ENCODE results near the gene UNK. TPM values are rescaled to one million over a fixed set of nuclear protein-coding genes. Genes with fewer than 3 reads are reported as not detected.

UNK gene
- total RNA-seq, 1 experiment from 2014 or later = 23.6 TPM

DNA sequence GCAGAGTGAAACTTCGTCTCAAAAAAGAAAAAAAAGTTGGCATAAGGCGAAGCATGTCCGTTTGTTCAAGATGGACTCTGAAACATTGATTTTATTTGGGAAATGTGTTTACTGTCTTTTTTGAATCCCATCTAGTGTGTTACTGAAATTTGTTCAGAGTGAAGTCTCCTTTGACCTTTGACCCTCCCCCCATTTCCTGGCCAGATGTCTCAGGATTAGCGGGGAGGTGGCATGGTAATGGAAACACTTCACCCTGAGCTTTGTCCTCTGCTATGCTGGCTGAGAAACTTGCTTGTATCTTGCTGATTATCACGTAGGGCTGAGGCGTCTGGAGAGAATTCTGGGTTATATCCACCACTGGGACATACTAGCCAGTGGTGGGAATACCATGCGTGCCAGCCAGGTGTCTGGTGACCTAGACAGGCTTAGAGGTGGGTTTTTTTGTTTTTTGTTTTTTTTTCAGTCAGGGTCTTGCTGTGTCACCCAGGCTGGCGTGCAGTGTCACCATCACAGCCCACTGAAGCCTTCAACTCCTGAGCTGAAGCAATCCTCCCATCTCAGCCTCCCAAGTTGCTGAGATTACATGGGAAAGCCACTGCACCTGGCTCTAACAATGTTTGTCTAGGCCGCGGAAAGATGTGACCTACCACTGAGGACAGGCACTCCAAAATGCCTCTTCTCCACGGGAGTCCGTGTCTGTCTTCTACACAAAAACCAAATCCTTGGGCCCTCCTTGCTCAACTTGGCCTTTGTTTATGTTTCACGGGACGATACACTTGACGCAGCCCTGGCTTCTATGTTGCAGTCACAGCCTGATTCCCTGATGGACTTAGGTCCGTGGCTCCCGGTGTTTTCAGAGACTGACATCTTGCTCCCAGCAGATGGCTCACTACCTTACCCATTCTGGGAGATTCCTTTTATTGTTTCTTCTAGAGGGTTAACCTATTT lies 13.0 kb upstream of the UNK start:
- peak; percentile 64 for DNase-seq (ENCODE audit: low spot score)

DNA sequence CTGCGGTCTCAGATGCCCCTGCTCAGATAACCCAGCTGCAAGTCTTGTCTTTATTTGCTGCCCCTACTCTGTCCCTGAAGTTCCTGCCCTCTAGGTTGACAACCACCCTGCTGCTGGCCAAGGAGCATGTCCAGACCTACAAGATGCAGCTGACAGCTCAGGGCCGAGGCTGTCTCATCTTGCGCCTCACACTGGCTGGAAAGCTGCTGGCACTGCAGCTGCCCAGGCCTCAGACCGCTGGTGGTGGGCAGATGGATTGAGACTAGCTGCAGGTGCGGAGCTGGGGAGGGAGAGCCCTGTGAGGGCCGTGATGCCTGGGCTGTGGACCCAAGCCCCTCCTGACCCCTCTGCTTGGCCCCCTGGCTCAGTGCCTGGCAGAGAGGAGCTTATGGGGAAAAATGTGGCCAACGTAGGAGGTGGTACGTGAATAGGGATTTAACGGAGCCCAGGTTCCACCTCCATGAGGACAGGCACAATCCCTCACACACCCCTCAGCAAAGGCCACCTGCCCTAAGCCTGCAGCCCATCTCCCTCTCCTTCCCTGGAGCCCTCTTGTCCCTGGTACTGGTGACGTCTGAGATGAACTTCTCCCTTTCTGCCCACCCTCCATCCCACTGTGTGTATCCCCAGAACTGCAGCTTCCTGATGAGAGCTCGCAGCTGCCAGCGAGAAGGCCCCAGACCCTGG lies 11.3 kb upstream of the UNK start:
- no peak for DNase-seq (ENCODE audit: low spot score)

DNA sequence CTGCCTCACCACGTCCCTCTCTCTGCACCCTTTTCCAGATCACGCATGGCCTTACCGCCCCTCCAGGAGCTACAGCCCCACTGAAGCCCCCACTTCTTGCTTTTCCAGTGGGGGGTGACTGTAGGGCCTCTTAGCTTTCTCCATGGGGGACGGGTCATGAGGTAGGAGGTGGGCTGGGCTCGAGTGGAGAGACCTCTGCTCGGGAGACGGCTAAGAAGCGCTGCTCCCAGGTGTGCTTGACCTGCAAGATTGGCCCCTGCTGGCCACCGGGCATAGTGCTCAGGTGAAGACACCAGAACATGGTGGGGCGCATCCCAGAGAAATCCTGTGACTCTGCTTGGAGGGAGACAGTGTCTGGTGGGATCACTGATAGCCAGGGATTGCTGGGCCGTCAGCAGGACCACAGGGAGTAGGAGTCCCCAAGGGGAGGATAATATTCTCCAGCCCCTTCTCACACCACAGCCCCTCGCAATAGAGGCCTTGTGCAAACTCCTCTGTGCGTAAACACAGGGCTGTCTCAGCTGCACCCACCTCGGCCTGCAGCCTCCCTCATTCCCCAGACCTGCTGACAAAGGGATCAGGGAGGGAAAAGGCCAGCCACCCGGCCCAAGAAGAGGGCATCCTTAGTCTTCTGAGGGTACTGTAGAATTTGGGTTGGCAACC lies 10.7 kb upstream of the UNK start:
- peak; percentile 25 for DNase-seq (ENCODE audit: low spot score)

GRCh38 chr17:75774471-75774990 lies 10.1 kb upstream of the UNK start:
- DNase-seq (ENCODE audit: low spot score) = no peak

- DNase-seq (ENCODE audit: low spot score) = peak; percentile 68
Observed at GRCh38 chr17:75774991-75775668, 9.5 kb upstream of the UNK start.

GRCh38 chr17:75776386-75777295 lies 8.0 kb upstream of the UNK start:
- peak; percentile 60 for DNase-seq (ENCODE audit: low spot score)

DNA sequence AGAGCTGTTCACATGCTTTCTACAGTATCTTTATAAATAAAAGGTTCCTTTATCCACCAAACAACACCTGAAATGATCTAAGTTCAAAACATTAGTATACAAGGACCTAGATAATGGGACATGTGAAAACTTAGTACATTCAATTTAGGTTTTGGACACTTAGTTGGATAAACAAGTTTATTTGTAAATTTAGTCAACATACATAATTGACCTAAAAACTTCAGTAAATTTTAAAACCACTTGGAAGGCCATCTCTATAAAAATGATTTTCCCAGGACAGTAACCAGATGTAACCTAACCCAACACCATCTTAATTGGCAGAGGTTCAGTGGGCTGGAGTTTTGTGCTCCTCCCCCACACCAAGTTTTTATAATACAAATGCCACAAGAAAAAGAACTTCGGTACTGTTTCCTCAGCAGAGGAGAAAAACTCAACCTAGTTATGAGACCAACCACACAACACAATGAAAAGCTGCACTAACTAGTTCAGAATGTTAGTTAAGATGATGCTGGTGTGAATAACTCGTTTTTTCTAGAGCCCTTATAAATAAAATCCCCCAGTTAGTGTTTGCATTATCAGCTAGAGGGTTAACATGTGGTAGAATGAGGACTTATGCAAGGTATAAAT lies 7.2 kb upstream of the UNK start:
- DNase-seq (ENCODE audit: low spot score) = peak; percentile 24

DNA sequence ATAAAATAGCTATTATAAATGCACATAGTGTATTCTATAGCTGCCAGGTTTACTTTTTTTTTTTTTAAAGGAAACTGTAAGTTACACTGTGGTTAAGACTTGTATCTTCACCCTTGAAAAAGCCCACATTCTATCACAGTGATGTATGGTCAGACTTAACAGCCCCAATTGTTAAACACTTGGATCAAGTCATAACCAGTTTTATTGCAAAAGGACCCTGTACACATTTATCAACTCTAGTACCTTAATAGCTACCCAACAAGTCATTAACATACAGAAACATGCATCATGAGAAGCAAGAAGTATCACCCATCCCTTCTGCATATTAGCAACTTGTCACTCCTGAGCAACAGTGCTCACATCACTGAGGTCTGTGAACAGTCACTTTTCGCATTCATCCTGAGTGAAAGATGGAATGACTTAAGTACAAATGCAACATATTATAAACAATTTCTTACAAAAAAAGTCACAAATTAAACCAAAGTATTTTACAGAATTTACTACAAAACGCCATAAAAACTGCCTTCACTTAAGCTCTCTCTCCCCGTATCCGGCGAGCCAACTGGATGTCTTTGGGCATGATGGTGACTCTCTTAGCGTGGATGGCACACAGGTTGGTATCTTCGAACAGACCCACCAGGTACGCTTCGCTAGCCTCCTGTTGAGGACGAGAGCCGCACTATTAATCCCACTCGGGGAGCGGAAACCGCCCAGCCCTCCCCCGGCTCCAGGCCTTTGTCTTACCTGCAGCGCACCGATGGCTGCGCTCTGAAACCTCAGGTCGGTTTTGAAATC lies 6.3 kb upstream of the UNK start:
- peak; percentile 28 for DNase-seq (ENCODE audit: low spot score)

GRCh38 chr17:75778861-75779249 lies 5.8 kb upstream of the UNK start:
- peak; percentile 61 for DNase-seq (ENCODE audit: low spot score)

- DNase-seq (ENCODE audit: low spot score) = peak; percentile 99
Observed at GRCh38 chr17:75779250-75779986, 5.2 kb upstream of the UNK start.

GRCh38 chr17:75779987-75780889 lies 4.4 kb upstream of the UNK start:
- no peak for DNase-seq (ENCODE audit: low spot score)

DNA sequence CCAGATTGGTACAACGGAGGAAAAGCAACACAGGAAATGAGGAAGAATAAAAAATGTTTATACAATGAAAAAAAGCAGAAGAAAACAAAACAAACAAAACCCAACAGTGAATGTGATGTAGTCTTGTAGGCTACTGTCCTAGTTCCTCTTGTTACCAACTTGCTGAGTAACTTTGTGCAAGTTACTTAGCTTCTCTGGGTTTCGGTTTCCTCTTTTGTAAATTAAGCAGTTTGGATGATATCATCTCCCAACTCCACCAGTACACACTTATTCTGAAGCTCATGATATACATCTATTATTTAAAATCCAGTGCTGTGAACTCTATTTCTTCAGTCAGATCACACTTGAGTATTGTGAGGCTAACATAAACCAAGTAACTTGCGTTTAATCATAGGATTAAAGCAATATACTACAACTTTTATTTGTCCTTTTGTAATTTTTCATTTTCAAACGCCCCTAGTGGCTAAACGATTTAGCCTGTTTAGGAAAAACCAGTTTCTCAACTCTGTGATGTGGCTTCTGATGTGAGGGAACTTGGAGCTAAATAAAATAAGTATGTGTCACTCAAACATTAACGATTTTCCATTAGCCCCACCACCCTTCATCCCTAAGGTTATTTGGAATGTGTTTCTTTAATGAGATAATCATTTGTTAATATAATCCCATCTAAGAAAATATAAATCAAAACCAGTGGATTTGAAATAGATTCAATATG lies 1.4 kb upstream of the UNK start:
- DNase-seq (ENCODE audit: low spot score) = peak; percentile 93

GRCh38 chr17:75783803-75784472 lies 668 bp upstream of the UNK start:
- DNase-seq (ENCODE audit: low spot score) = peak; percentile 22

DNA sequence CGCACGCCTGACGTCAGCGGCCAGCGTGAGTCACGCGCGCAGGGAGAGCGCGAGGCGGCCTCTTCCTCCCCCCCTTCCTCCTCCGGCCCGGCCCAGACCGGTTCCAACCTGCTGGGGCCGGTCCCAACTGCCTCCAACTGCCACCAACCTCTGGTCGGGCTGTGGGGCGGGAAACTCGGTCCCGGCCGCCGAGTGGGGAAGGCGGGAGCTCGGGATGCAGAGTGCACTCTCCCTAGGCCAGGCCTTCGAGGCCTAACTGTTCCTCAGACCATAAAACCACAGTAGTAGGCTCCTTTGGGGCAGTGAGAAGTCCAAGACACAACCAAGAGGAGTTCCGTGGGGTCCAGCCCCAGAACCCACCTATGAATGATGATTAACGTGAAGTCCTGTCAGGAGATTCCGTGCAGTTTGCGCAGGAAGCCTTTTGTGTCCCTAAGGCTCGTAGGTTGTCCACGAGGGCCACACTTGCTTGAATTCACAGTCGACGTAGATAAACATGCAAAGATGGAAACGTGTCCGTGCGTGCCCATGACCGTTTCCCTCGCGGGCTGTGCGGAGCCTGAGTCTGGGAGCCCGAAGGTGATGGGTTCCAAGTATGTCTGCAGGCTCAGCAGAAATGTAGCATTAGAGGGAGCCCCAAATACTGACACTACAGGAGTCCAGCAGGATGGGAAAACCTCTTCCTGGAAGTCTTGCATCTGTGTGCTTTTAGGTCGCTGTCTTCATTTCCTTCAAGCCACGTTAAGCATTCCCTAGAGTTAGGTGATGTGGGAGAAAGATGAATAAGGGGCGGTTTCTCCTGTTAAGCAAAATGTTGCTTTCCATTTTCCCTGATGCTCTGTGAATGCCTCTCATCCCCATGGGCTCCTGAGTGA lies 647 bp downstream of the UNK start:
- DNase-seq (ENCODE audit: low spot score) = peak; percentile 89

GRCh38 chr17:75791254-75791653 lies 6.6 kb downstream of the UNK start:
- DNase-seq (ENCODE audit: low spot score) = no peak
